GM12892 (cell line): ENCODE results near the gene NRXN3.

Source experiments
- POLR2A ChIP-seq: IDR thresholded peaks from 2 replicates; pipeline ENCODE4 v1.6.1; 2011; ENCODE audit warnings: low read depth, low read length, control low read depth
- POLR2AphosphoS5 ChIP-seq: IDR thresholded peaks from 2 replicates; pipeline ENCODE4 v1.6.1; 2011; ENCODE audit warnings: low read depth, low read length, control low read depth

DNA sequence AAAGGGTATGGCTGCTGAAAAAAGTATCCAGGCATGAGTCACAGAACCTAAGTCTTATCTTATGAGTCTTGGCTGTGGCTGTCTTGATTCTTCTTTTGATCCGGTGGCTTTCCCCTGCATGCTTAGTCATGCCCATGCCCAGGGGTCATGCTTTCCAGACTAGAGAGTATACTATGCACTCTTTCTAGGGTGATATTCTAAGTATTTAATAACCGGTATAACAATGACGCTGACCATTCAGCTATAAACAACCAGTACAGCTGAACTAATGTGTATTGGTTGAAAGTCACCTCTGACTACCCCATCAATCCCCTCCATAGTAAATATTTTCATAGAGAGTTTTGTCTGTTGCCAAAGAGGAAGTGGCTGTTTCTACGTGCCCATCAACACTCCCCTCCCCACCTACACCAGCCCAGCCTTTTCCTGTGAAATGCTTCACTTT, 34.7 kb upstream of the NRXN3 start:
- TF ChIP-seq POLR2AphosphoS5 (no peak), POLR2A (no peak)
